8988T (cell line): Measurements from ENCODE around the gene KRT79.
"Not testable (repeated sequence)": the region's sequence is repeated elsewhere in the genome, so short reads cannot be mapped to it uniquely, and the experiment has no call there.

Source experiments
- DNase-seq: peaks from one replicate; pipeline ENCODE4 v3.0.0; 2011

KRT79 gene

GRCh38 chr12:52860102-52860823 lies 26.2 kb upstream of the KRT79 start:
- DNase-seq = no peak

GRCh38 chr12:52857500-52857899 lies 23.4 kb upstream of the KRT79 start:
- DNase-seq = no peak

DNA sequence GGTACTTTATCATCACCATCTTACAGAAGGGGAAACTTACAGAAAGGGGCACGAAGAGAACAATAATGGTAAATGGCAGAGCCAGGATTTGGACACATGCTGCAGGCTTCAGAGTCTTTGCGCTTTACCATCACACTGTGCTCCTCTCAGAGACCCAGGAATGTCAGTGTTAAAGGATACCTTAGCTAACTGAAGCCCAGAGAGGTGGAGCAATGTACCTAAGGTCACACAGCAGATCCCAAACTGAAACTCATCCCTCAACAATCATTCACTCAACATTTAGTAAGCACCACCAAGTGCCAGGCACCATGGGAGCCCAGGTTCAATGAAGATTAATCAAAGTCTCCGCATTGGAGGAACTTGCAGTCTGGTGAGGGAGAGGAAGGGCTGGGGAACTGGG lies 22.7 kb upstream of the KRT79 start:
- DNase-seq = no peak

GRCh38 chr12:52856077-52856476 lies 22.0 kb upstream of the KRT79 start:
- DNase-seq = not testable (repeated sequence)

DNA sequence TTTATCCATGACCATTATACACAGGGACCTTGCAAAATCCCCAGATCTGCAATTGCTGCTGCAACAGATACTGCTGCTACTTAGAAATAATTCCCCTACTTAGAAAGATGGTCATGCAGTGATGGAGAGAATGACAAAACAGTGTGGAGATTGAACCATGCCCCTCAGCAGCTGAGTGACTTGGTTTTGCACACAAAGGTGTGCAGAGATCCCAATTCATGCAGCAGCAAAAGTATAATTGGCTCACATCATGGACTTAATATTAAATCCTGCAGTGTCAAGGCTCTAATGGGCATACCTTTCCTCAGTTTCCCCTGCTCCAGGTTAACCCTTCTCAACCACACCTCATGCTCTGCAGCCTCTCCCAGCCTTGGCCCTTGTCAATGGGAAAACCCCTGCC lies 17.7 kb upstream of the KRT79 start:
- no peak for DNase-seq

GRCh38 chr12:52850681-52851080 lies 16.6 kb upstream of the KRT79 start:
- no peak for DNase-seq

GRCh38 chr12:52849511-52849910 lies 15.4 kb upstream of the KRT79 start:
- DNase-seq = no peak

GRCh38 chr12:52848661-52849255 lies 14.6 kb upstream of the KRT79 start, which contains the start of gene KRT78:
KRT78 (minus strand) TSS chr12:52848994; CDS start chr12:52848930, 64 bp downstream.
- no peak for DNase-seq

DNA sequence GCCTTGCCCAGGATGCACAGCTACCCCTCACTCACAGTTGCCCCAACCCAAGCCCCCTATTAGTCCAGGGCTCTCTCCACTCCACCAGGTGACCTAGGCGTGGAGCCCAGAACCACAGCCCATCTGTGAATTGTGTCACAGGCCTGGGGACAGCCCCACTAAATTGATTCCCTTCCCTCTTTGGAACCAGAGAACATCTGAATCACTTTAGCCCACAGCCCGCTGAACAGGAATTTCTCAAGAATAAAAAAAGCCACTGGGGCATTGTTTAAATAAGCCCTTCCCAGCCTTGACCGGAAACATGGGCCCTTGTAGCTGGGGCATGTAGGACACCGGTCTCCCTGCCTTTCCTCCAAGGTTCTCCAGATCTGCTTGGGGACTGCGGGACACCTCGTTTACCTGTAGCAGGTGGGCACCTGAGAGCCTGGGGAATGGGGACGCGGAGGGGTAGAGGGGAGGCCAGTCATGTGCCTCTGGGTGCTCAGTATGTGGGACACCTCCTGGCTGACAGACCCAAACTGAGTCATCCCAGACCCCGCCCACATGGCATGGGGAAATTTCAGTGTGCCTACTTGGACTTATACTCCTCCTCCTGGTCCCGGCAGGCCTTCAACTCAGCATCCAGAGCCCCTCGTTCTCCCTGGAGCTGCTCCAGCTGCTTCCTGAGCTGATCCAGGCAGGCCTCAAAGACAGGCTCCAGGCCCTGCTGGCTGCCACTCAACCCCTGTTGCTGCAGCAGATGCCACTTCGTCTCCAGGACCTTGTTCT lies 13.4 kb upstream of the KRT79 start:
- no peak for DNase-seq

GRCh38 chr12:52846356-52846970 lies 12.4 kb upstream of the KRT79 start:
- no peak for DNase-seq

GRCh38 chr12:52845946-52846345 lies 11.8 kb upstream of the KRT79 start:
- DNase-seq = no peak

- DNase-seq = no peak
Measured at GRCh38 chr12:52844386-52844785, 10.3 kb upstream of the KRT79 start.

DNA sequence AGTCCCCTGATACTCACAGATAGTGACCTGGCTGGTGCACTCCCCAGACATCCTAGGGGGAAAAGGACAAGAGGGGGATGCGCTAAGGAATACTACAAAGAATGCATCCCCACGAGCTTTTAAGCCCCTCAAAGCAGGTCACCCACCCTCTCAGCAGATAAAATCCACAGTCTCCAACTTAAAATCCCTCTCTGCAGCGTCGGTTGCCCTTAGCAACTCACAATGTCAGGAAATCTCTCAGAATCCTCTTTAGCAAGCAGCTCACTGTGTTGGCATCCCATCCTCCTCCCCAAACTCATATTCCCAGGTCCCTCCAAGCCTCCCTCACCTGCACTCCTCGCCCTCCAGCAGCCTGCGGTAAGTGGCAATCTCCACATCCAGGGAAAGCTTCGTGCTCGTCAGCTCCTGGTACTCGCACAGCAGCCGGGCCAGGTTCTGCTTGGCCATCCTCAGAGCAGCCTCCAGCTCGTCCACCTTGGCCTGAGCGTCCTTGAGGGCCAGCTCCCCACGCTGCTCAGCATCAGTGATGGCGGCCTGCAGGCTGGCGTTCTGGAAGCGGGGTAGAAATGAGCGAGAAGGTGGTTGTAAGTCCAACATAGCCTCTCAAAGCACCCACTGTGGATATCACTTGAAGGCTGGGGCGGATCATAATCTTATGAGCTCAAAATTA lies 5.5 kb upstream of the KRT79 start:
- no peak for DNase-seq

- DNase-seq = no peak
Measured at GRCh38 chr12:52838609-52839435, 4.7 kb upstream of the KRT79 start.

DNA sequence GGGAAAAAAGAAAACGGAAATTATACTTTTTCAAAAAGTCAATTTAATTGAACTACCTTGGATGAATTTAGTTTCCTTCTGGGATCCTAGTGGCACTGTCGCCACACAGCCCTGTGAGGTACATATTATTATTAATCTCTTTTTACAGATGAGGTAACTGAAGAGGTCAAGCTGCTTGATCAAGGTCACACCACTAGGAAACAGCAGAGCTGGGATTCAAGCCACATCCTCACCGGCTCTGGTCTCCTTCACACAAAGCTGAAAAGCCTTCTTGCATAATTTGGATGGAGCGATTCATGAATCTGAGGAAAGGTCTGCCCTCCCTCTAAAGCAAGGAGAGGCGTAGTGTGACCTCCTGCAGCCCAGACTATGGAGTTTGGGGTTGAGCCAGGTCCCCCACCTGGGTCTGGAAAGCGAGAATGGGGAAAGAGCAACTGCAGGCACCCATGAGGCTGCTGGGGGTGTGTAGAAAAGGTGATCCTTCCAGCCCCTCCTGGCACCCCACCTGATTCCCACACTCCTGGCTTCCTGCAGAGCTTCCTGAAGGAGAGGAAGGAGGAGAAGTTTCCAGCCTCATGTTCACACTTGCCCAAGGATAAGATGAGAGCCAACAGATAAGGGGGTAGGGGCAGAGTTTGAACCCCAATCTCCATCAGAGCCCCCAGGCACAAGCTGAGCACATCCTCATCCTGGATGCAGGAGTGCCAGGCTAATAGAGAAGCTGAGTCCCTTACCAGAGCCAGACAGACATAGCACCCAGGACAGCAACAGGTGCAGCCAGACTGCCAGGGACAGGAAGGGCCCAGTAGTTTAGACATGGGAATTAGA lies 3.9 kb upstream of the KRT79 start:
- no peak for DNase-seq

DNA sequence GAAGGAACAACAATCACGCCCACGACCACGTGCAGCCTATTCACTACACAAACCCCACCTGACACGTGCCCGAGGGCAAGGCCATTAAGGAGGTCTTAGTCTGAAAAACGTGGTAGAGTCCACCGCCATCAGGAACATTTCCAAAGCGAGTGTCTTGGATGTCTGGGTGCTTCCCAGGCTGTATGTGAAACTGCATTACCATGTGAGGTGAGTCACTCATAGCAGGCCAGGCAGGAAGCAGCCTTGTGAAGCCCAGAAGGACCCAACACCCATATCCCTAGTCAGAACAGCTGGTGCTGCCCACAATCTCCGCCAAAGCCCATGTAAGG lies 3.3 kb upstream of the KRT79 start:
- no peak for DNase-seq

GRCh38 chr12:52836491-52837412 lies 2.6 kb upstream of the KRT79 start:
- DNase-seq = no peak

GRCh38 chr12:52836042-52836466 lies 1.9 kb upstream of the KRT79 start:
- DNase-seq = no peak

DNA sequence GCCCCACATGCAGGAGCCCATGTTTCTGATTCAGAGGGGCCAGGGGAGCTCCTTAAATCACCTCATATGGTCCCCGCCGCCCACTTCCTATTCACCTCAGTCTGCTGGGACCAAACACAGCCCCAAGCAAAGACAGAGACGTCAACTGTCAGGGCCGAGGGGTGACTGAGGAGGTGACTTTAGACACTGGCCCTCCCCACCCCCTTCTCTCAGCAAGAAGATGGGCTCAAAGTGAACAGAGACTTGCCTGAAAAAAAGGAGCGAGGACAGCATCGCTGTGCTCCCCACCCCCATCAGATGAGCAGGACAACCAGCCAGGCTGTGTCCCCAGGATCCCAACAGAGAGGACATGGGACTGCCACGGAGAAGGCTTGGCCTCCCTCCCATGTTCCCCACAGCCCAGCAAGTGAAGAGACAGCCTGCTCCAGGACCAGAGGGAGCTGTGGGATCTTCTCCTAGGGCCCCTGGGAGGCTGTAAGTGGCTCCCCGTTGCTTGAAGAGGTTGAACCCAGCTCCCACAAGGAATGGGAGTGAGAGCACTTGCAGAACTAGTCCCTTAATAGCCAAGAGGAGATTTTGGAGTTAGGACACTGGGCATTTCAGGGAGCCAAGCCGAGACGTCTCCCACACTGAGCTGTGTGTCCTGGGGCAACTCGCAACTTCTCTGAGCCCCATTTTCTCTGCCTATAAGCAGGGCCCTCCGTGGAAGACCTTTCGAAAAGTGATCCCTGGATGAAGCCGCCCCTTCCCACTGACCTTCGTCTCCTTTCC lies 1.3 kb upstream of the KRT79 start:
- no peak for DNase-seq

GRCh38 chr12:52834727-52835001 lies 553 bp upstream of the KRT79 start:
- DNase-seq = no peak
